OCI-LY1 (cell line): ENCODE results near the gene TFG.

ENCODE experiments used
- EZH2 ChIP-seq: fragments of 200-600 bp; sonication (generic), shearing (Covaris generic); IDR thresholded peaks from 2 replicates; pipeline ENCODE4 v1.8.0; 2017; ENCODE audit warnings: borderline replicate concordance, mixed run types, mild to moderate bottlenecking, antibody characterized with exemption, low read length, moderate library complexity, mixed read lengths
- TF ChIP-seq, protein P1 (sequence below): fragments of 200-600 bp; sonication (generic), shearing (Covaris generic); IDR thresholded peaks from 2 replicates; pipeline ENCODE4 v1.5.1; 2017; ENCODE audit warnings: mild to moderate bottlenecking, antibody characterized with exemption, low read length, moderate library complexity, mixed read lengths

DNA sequence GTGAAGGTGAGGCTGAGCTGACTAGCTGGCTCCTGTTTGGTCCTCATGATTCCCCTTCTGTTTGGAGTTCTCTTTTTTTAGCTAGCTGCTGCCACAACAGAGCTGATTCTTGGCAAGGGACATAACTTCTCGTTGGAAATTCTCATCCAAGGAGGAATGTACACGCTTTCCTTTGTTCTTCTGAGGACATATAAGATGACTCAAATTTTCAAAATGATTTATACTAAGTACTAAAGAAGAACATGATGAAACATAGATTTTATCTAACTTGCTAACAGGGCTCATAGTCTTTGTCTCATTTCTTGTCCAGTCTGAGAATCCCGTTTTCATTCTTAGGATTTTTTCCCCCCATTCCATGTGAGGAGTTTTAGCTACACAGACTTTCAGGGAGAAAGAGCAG, 2.9 kb upstream of the TFG start:
- no peak for TF ChIP-seq EZH2
- TF ChIP-seq, protein P1, sequence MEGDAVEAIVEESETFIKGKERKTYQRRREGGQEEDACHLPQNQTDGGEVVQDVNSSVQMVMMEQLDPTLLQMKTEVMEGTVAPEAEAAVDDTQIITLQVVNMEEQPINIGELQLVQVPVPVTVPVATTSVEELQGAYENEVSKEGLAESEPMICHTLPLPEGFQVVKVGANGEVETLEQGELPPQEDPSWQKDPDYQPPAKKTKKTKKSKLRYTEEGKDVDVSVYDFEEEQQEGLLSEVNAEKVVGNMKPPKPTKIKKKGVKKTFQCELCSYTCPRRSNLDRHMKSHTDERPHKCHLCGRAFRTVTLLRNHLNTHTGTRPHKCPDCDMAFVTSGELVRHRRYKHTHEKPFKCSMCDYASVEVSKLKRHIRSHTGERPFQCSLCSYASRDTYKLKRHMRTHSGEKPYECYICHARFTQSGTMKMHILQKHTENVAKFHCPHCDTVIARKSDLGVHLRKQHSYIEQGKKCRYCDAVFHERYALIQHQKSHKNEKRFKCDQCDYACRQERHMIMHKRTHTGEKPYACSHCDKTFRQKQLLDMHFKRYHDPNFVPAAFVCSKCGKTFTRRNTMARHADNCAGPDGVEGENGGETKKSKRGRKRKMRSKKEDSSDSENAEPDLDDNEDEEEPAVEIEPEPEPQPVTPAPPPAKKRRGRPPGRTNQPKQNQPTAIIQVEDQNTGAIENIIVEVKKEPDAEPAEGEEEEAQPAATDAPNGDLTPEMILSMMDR = no peak
